Measurements from ENCODE around the gene SLC25A33.

GRCh38 chr1:9580942-9581341 lies 41.7 kb downstream of the SLC25A33 start:
- TF ChIP-seq CTCF (conservative IDR thresholded peaks at IDR 0.05; ENCODE audit: low read depth, low read length) (no peak), EZH2 (IDR thresholded peaks at IDR 0.05; ENCODE audit: borderline replicate concordance, low read depth, low read length, poor library complexity, severe bottlenecking) (no peak)

All from A673 (cell line).